Endothelial cell of umbilical vein (primary cell): ENCODE results near the gene RAB39A. TPM values are rescaled to one million over a fixed set of nuclear protein-coding genes. Genes with fewer than 3 reads are reported as not detected.

Source experiments
- BruUV-seq: library from RNA; stranded (reverse); fragments of 400-500 nt; replicated peaks from 2 replicates; lab custom pipeline; 2021; lab: Mats Ljungman, UMichigan
- CTCF ChIA-PET: fragments of 300-600, 350-600 bp; sonication (Branson Sonifier 250); formaldehyde crosslinking; loops from one replicate; lab custom pipeline; 2021; ENCODE audit warnings: antibody characterized with exemption, inconsistent platforms; lab: Charles Lee
- POLR2A ChIA-PET: fragments of 300-600, 350-600 bp; sonication (Branson Sonifier 250); formaldehyde crosslinking; loops from one replicate; lab custom pipeline; 2021; ENCODE audit warnings: antibody characterized with exemption, inconsistent platforms; lab: Charles Lee
- DNase-seq: peaks from one replicate; pipeline ENCODE4 v3.0.0-alpha.2; 2011; ENCODE audit warnings: low read depth, low spot score
- FAIRE-seq: peaks from 2 replicates; lab custom pipeline; 2011; peaks lifted over from hg19 to GRCh38; lab: Jason Lieb, UNC
- H2AFZ ChIP-seq: 2 replicates; pipeline ENCODE4 v1.6.0; 2012; ENCODE audit warnings: low read depth, low read length, control low read depth, inconsistent platforms
- H3K27ac ChIP-seq: 2 replicates; pipeline ENCODE4 v1.5.1; 2011; ENCODE audit warnings: low read depth, mild to moderate bottlenecking, control low read depth, low read length, moderate library complexity; ENCODE audit not compliant: insufficient read depth
- H3K27me3 ChIP-seq, 2 experiments: 2 replicates each; pipeline versions ENCODE4 v1.6.0 to v1.6.1; 2011; ENCODE audit warnings: low read length in 2 of 2, mixed read lengths in 1 of 2; ENCODE audit not compliant: control insufficient read depth in 2 of 2, insufficient read depth in 2 of 2
- H3K36me3 ChIP-seq, 2 experiments: 2 replicates in 1 of 2; 3 replicates in 1 of 2; pipeline ENCODE4 v1.5.1; 2011; ENCODE audit warnings: low read length in 2 of 2, mild to moderate bottlenecking in 1 of 2, moderate library complexity in 1 of 2; ENCODE audit not compliant: control insufficient read depth in 2 of 2, insufficient read depth in 2 of 2; ENCODE audit errors: extremely low read depth in 1 of 2
- H3K4me1 ChIP-seq: 3 replicates; pipeline ENCODE4 v1.5.1; 2011; ENCODE audit warnings: mild to moderate bottlenecking, low read length; ENCODE audit not compliant: control insufficient read depth, insufficient read depth; ENCODE audit errors: extremely low read depth
- H3K4me2 ChIP-seq: 2 replicates; pipeline ENCODE4 v1.6.1; 2011; ENCODE audit warnings: low read length, control low read depth, mixed read lengths; ENCODE audit not compliant: insufficient read depth
- H3K4me3 ChIP-seq, 3 experiments: fragments of 200-600 bp in 1 of 3; sonication (generic), shearing (Covaris generic) in 1 of 3; replicated peaks in 1 of 3; 2 replicates each; pipeline ENCODE4 v1.5.1; 2011 to 2016; ENCODE audit warnings: control low read depth in 3 of 3, low read length in 3 of 3, mild to moderate bottlenecking in 2 of 3, inconsistent platforms in 1 of 3, low read depth in 1 of 3, moderate library complexity in 1 of 3; ENCODE audit not compliant: insufficient read depth in 1 of 3
- H3K79me2 ChIP-seq: 2 replicates; pipeline ENCODE4 v1.6.0; 2012; ENCODE audit warnings: low read length, inconsistent platforms; ENCODE audit not compliant: control insufficient read depth, insufficient read depth
- H3K9ac ChIP-seq: replicated peaks from 2 replicates; pipeline ENCODE3; 2011; ENCODE audit warnings: low read length, control low read depth; ENCODE audit not compliant: insufficient read depth; ENCODE audit errors: extremely low read depth
- H3K9me1 ChIP-seq: replicated peaks from 3 replicates; pipeline ENCODE4 v1.6.0; 2011; ENCODE audit warnings: mild to moderate bottlenecking, low read length; ENCODE audit not compliant: control insufficient read depth, insufficient read depth; ENCODE audit errors: extremely low read depth
- H3K9me3 ChIP-seq: replicated peaks from 2 replicates; pipeline ENCODE4 v1.5.1; 2012; ENCODE audit warnings: low read length, inconsistent platforms; ENCODE audit not compliant: control insufficient read depth, insufficient read depth
- H4K20me1 ChIP-seq: replicated peaks from 2 replicates; pipeline ENCODE3; 2011; ENCODE audit warnings: mild to moderate bottlenecking, low read length; ENCODE audit not compliant: control insufficient read depth, insufficient read depth; ENCODE audit errors: extremely low read depth
- EZH2 ChIP-seq: IDR thresholded peaks from 2 replicates; pipeline ENCODE4 v1.6.1; 2012; ENCODE audit warnings: borderline replicate concordance, low read depth, mild to moderate bottlenecking, moderate library complexity, low read length, inconsistent platforms; ENCODE audit not compliant: severe bottlenecking
- FOS ChIP-seq: IDR thresholded peaks from 2 replicates; pipeline ENCODE4 v1.6.1; 2011; ENCODE audit warnings: mild to moderate bottlenecking, low read length, moderate library complexity, borderline replicate concordance; ENCODE audit not compliant: insufficient read depth
- GATA2 ChIP-seq: IDR thresholded peaks from 2 replicates; pipeline ENCODE4 v1.7.0; 2011; ENCODE audit warnings: low read depth, mild to moderate bottlenecking, moderate library complexity, mixed read lengths, low read length; ENCODE audit not compliant: insufficient read length, insufficient read depth
- JUN ChIP-seq: IDR thresholded peaks from 2 replicates; pipeline ENCODE4 v1.6.1; 2011; ENCODE audit warnings: borderline replicate concordance, low read depth; ENCODE audit not compliant: insufficient read length, insufficient read depth
- MYC ChIP-seq: IDR thresholded peaks from one replicate; pipeline ENCODE4 v1.6.1; 2011; ENCODE audit warnings: mild to moderate bottlenecking, low read depth, low read length
- POLR2A ChIP-seq: IDR thresholded peaks from 2 replicates; pipeline ENCODE4 v1.6.1; 2012; ENCODE audit warnings: low read depth, mild to moderate bottlenecking, control low read depth, low read length
- POLR2AphosphoS5 ChIP-seq: IDR thresholded peaks from 2 replicates; pipeline ENCODE4 v1.6.1; 2012; ENCODE audit warnings: low read depth, mild to moderate bottlenecking, control low read depth, low read length, moderate library complexity; ENCODE audit not compliant: insufficient read depth
- dilution Hi-C: fragments of 300-500 bp; cut with MboI; formaldehyde crosslinking; loops from one replicate; pipeline ENCODE4 v1.15.0; 2019; ENCODE audit warnings: low sequenced_read_pairs; ENCODE audit not compliant: extremely low pct_ligation_motif_present
- intact Hi-C: fragments of 100-400 bp; cut with micrococcal nuclease; formaldehyde crosslinking; loops from one replicate; pipeline ENCODE4 v1.10.0; 2022
- polyA plus RNA-seq, 4 experiments: library from polyadenylated mRNA; depleted of rRNA in 3 of 4; stranded (reverse) in 3 of 4; unstranded in 1 of 4; fragments of >200 nt; gene quantifications; 2 replicates each; pipeline versions ENCODE4 v1.2.1 to v1.2.3, GENCODE V29; 2011 to 2012; ENCODE audit warnings: missing spikeins in 1 of 4
- total RNA-seq: library from RNA; stranded (reverse); gene quantifications from 2 replicates; pipeline ENCODE4 v1.2.3, GENCODE V29; 2021
- TF ChIP-seq, protein P1 (sequence below), 2 donors: IDR thresholded peaks; 1 replicate in 1 of 2; 2 replicates in 1 of 2; pipeline ENCODE4 v1.5.1; 2011; ENCODE audit warnings: low read length in 2 of 2, mild to moderate bottlenecking in 2 of 2, moderate library complexity in 2 of 2, control low read depth in 1 of 2, inconsistent platforms in 1 of 2, low read depth in 1 of 2; ENCODE audit not compliant: insufficient read depth in 1 of 2; ENCODE audit errors: extremely low read depth in 1 of 2
- TF ChIP-seq, protein P2 (sequence below): IDR thresholded peaks from 2 replicates; pipeline ENCODE4 v1.6.1; 2011; ENCODE audit not compliant: insufficient read depth, insufficient read length

The RAB39A gene
- total and polyA plus RNA-seq, 2 donors (not counting 3 experiments of a cell fraction or from before 2014, with no cell fraction given): not detected

DNA sequence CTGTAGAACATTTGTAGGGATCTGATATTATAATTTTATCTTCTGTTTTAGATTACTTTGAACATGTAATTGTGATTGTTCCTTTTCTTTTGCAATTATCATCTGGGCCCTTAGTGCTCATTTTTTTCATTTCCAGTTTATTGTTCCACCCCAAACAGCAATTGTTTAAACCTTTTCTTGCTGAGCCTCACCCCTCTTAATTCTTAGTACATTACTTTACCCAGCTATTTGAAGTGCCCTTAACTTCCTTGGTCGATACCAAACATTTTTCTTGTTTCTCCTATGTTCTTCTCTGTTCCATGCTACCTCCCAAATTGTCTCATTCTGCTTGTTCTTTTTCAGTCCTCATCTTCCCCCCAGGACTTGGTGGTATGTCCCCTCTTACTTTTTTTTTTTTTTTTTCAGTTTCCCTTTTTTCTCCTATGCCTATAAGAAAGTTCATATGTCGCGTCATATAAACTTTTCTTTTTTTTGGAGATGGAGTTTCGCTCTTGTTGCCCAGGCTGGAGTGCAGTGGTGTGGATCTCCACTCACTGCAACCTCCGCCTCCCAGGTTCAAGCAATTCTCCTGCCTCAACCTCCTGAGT is 84.0 kb downstream of the RAB39A start:
- Histone ChIP-seq H3K4me1 (peaks cover 12% of the 10 kb centered on the region), H3K4me2 (no peak overlapping the region), H3K9me1 (no peaks in the 10 kb centered on the region), H3K9ac (no peak overlapping the region), H3K36me3 (no peaks in the 10 kb centered on the region), H3K27me3 (no peaks in the 10 kb centered on the region), H4K20me1 (peaks cover 6% of the 10 kb centered on the region), H3K79me2 (peaks cover 81% of the 10 kb centered on the region), H3K4me3 (no peak overlapping the region), H3K9me3 (no peaks in the 10 kb centered on the region), H2AFZ (no peak overlapping the region), H3K27ac (no peak overlapping the region)
- POLR2A ChIA-PET: interaction anchor here (1.3 kb wide), 1 partner anchor 8 kb away, joined by 3 read pairs; no protein-coding TSS in a partner anchor
- no TSS peak for BruUV-seq
- dilution Hi-C loops (no loop called here), intact Hi-C loops (no loop called here)
- DNase-seq (no peak), FAIRE-seq (no peak)
- CTCF ChIA-PET: no interaction called here
- no peak for TF ChIP-seq JUN
- TF ChIP-seq FOS: no peak
- TF ChIP-seq, protein P1, sequence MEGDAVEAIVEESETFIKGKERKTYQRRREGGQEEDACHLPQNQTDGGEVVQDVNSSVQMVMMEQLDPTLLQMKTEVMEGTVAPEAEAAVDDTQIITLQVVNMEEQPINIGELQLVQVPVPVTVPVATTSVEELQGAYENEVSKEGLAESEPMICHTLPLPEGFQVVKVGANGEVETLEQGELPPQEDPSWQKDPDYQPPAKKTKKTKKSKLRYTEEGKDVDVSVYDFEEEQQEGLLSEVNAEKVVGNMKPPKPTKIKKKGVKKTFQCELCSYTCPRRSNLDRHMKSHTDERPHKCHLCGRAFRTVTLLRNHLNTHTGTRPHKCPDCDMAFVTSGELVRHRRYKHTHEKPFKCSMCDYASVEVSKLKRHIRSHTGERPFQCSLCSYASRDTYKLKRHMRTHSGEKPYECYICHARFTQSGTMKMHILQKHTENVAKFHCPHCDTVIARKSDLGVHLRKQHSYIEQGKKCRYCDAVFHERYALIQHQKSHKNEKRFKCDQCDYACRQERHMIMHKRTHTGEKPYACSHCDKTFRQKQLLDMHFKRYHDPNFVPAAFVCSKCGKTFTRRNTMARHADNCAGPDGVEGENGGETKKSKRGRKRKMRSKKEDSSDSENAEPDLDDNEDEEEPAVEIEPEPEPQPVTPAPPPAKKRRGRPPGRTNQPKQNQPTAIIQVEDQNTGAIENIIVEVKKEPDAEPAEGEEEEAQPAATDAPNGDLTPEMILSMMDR (IDR thresholded peaks at IDR 0.05; ENCODE audit: extremely low read depth in 1 of 2, insufficient read depth in 1 of 2, low read depth in 1 of 2, low read length in 2 of 2): no peak
- no peak for TF ChIP-seq POLR2A
- no peak for TF ChIP-seq GATA2
- TF ChIP-seq POLR2AphosphoS5: no peak
- no peak for TF ChIP-seq EZH2
- no peak for TF ChIP-seq MYC
- TF ChIP-seq, protein P2, sequence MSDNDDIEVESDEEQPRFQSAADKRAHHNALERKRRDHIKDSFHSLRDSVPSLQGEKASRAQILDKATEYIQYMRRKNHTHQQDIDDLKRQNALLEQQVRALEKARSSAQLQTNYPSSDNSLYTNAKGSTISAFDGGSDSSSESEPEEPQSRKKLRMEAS: no peak

Other genes starting within 250 kb of the RAB39A start
- not detected in 2 replicates for gene SLN, start 216.4 kb upstream of the RAB39A start, total RNA-seq
- gene SLN, start 216.4 kb upstream of the RAB39A start, polyA plus RNA-seq: 0.25 TPM in 1 of 2 replicates, not detected in the other
- 57.8 and 59.7 TPM in 2 replicates for gene SLC35F2, start 69.7 kb upstream of the RAB39A start, total RNA-seq
- gene SLC35F2, start 69.7 kb upstream of the RAB39A start, polyA plus RNA-seq: 37.2 and 41.0 TPM in 2 replicates
- gene CUL5, start 80.5 kb downstream of the RAB39A start, total RNA-seq: 36.6 and 37.6 TPM in 2 replicates
- 5.9 and 9.9 TPM in 2 replicates for gene CUL5, start 80.5 kb downstream of the RAB39A start, polyA plus RNA-seq
- 51.7 and 59.9 TPM in 2 replicates for gene ACAT1, start 193.1 kb downstream of the RAB39A start, total RNA-seq
- gene ACAT1, start 193.1 kb downstream of the RAB39A start, polyA plus RNA-seq: 32.6 and 36.8 TPM in 2 replicates